ENCODE measurements around the gene LRTM1.

- no peak for TF ChIP-seq FOS (IDR thresholded peaks at IDR 0.05; ENCODE audit: borderline replicate concordance, insufficient read depth, low read length)
- no peak for TF ChIP-seq CTCF (IDR thresholded peaks at IDR 0.05; ENCODE audit: extremely low read depth in 1 of 2, insufficient read depth in 1 of 2, low read depth in 1 of 2, low read length in 2 of 2)
- TF ChIP-seq MAX (IDR thresholded peaks at IDR 0.05; ENCODE audit: insufficient read depth, insufficient read length), result no peak
- TF ChIP-seq POLR2A (IDR thresholded peaks at IDR 0.05; ENCODE audit: low read depth, low read length), result no peak
These were observed 30.7 kb downstream of the LRTM1 start for GRCh38 chr3:54897028-54897711.
